Endodermal cell (in vitro differentiated cells): ENCODE data around the gene ANKRD9. TPM values are rescaled to one million over a fixed set of nuclear protein-coding genes. Genes with fewer than 3 reads are reported as not detected.

Source experiments
- DNase-seq: peaks from one replicate; pipeline ENCODE4 v3.0.0-alpha.2; 2017
- H3K27ac ChIP-seq: 2 replicates; pipeline ENCODE4 v1.5.1; 2013; ENCODE audit warnings: mild to moderate bottlenecking, low read depth, low read length, moderate library complexity
- H3K27me3 ChIP-seq: 2 replicates; pipeline ENCODE4 v1.6.1; 2013; ENCODE audit warnings: mild to moderate bottlenecking, low read length, moderate library complexity; ENCODE audit not compliant: insufficient read depth, control insufficient read depth, poor library complexity, severe bottlenecking
- H3K36me3 ChIP-seq: 2 replicates; pipeline ENCODE4 v1.7.0; 2013; ENCODE audit warnings: mild to moderate bottlenecking, low read length, moderate library complexity; ENCODE audit not compliant: control insufficient read depth, insufficient read depth
- H3K4me1 ChIP-seq: one replicate; pipeline ENCODE4 v1.7.0; 2013; ENCODE audit warnings: low read length; ENCODE audit not compliant: control insufficient read depth, insufficient read depth
- H3K4me3 ChIP-seq: 2 replicates; pipeline ENCODE4 v1.5.1; 2013; ENCODE audit warnings: mild to moderate bottlenecking, low read length, moderate library complexity
- H3K9ac ChIP-seq: 2 replicates; pipeline ENCODE4 v1.6.1; 2013; ENCODE audit warnings: mild to moderate bottlenecking, low read length, moderate library complexity; ENCODE audit not compliant: poor library complexity, severe bottlenecking; ENCODE audit errors: extremely low read depth
- H3K9me3 ChIP-seq: 2 replicates; pipeline ENCODE4 v1.6.1; 2013; ENCODE audit warnings: mild to moderate bottlenecking, low read length, moderate library complexity; ENCODE audit not compliant: control insufficient read depth
- H3K27ac Mint-ChIP-seq: 2 replicates; pipeline ENCODE4 v1.8.0; 2020; ENCODE audit warnings: mixed read lengths
- H3K27me3 Mint-ChIP-seq: 2 replicates; pipeline ENCODE4 v1.8.0; 2021; ENCODE audit warnings: mild to moderate bottlenecking, mixed read lengths; ENCODE audit not compliant: insufficient read depth
- H3K36me3 Mint-ChIP-seq: 2 replicates; pipeline ENCODE4 v1.8.0; 2020; ENCODE audit warnings: low read depth, mixed read lengths
- H3K4me1 Mint-ChIP-seq: 2 replicates; pipeline ENCODE4 v1.8.0; 2020; ENCODE audit warnings: mixed read lengths
- H3K4me3 Mint-ChIP-seq: 2 replicates; pipeline ENCODE4 v1.8.0; 2020; ENCODE audit warnings: mild to moderate bottlenecking, moderate library complexity, mixed read lengths
- H3K9me3 Mint-ChIP-seq: 2 replicates; pipeline ENCODE4 v1.8.0; 2020; ENCODE audit warnings: mild to moderate bottlenecking, mixed read lengths
- WGBS, 2 experiments: methylation state at CpG; one replicate each; pipeline versions ENCODE4 v1.1.5 to v1.1.7; 2013; ENCODE audit warnings: missing lambda C conversion rate in 2 of 2, mixed read lengths in 1 of 2; ENCODE audit not compliant: insufficient coverage in 1 of 2, insufficient read length in 1 of 2; 5-methylcytosine and 5-hydroxymethylcytosine counted together
- total RNA-seq, 2 donors: library from RNA; stranded (reverse); fragmentation: NEBNext Ultra II Directional in 1 of 2; extraction: Animal tissue kit (Norgen Biotek cat#: 25700) in 1 of 2; gene quantifications; 2 replicates in 1 of 2; 3 replicates in 1 of 2; pipeline ENCODE4 v1.2.1, GENCODE V29; 2021
- TF ChIP-seq, protein P1 (sequence below): fragments of 200-600 bp; sonication (generic); conservative IDR thresholded peaks from 2 replicates; pipeline ENCODE4 v1.5.0; 2021; ENCODE audit warnings: antibody characterized with exemption, mild to moderate bottlenecking

Gene ANKRD9
- total RNA-seq, 2 donors from 2014 or later: 32.7 to 38.9 TPM

GRCh38 chr14:102506626-102506925, 3.0 kb downstream of the ANKRD9 start:
- H3K27ac ChIP-seq: no peak overlapping the region
- no peaks in the 10 kb centered on the region for H3K27me3 ChIP-seq
- Mint-ChIP-seq H3K4me1 (peaks cover 12% of the 10 kb centered on the region), H3K27ac (no peak overlapping the region), H3K36me3 (peaks cover 13% of the 10 kb centered on the region), H3K9me3 (no peaks in the 10 kb centered on the region), H3K4me3 (no peak overlapping the region), H3K27me3 (no peaks in the 10 kb centered on the region)
- no peaks in the 10 kb centered on the region for H3K9me3 ChIP-seq
- H3K36me3 ChIP-seq: no peaks in the 10 kb centered on the region
- peaks cover 3% of the 10 kb centered on the region for H3K4me1 ChIP-seq
- TF ChIP-seq, protein P1, sequence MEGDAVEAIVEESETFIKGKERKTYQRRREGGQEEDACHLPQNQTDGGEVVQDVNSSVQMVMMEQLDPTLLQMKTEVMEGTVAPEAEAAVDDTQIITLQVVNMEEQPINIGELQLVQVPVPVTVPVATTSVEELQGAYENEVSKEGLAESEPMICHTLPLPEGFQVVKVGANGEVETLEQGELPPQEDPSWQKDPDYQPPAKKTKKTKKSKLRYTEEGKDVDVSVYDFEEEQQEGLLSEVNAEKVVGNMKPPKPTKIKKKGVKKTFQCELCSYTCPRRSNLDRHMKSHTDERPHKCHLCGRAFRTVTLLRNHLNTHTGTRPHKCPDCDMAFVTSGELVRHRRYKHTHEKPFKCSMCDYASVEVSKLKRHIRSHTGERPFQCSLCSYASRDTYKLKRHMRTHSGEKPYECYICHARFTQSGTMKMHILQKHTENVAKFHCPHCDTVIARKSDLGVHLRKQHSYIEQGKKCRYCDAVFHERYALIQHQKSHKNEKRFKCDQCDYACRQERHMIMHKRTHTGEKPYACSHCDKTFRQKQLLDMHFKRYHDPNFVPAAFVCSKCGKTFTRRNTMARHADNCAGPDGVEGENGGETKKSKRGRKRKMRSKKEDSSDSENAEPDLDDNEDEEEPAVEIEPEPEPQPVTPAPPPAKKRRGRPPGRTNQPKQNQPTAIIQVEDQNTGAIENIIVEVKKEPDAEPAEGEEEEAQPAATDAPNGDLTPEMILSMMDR: no peak
- 95% methylated on average over 11 of the region's 11 CpGs for WGBS, 2 experiments
- no peak overlapping the region for H3K9ac ChIP-seq
- no peak for DNase-seq
- H3K4me3 ChIP-seq: no peak overlapping the region

GRCh38 chr14:102505775-102506625, 3.6 kb downstream of the ANKRD9 start:
- TF ChIP-seq, protein P1: no peak
- Histone ChIP-seq H3K4me3 (no peak overlapping the region), H3K27ac (no peak overlapping the region), H3K9ac (no peak overlapping the region), H3K4me1 (peaks cover 3% of the 10 kb centered on the region), H3K9me3 (no peaks in the 10 kb centered on the region), H3K36me3 (no peaks in the 10 kb centered on the region), H3K27me3 (no peaks in the 10 kb centered on the region)
- Mint-ChIP-seq H3K27ac (no peak overlapping the region), H3K4me3 (no peak overlapping the region), H3K9me3 (no peaks in the 10 kb centered on the region), H3K4me1 (peaks cover 12% of the 10 kb centered on the region), H3K27me3 (no peaks in the 10 kb centered on the region), H3K36me3 (peaks cover 13% of the 10 kb centered on the region)
- no peak for DNase-seq
- WGBS, 2 experiments: 95% methylated on average over 12 to 19 of the region's 19 CpGs

- Histone ChIP-seq H3K9ac (no peak overlapping the region), H3K4me1 (peaks cover 3% of the 10 kb centered on the region), H3K27me3 (no peaks in the 10 kb centered on the region), H3K4me3 (no peak overlapping the region), H3K36me3 (peaks cover 5% of the 10 kb centered on the region), H3K27ac (peak overlapping the region; percentile 3), H3K9me3 (no peaks in the 10 kb centered on the region)
- peaks cover 19% of the 10 kb centered on the region for H3K36me3 Mint-ChIP-seq
- TF ChIP-seq, protein P1: no peak
- H3K27ac Mint-ChIP-seq: no peak overlapping the region
- 85 to 95% methylated on average over 2 to 7 of the region's 7 CpGs for WGBS, 2 experiments
- peaks cover 9% of the 10 kb centered on the region for H3K4me1 Mint-ChIP-seq
- no peak overlapping the region for H3K4me3 Mint-ChIP-seq
- H3K27me3 Mint-ChIP-seq: no peaks in the 10 kb centered on the region
- no peaks in the 10 kb centered on the region for H3K9me3 Mint-ChIP-seq
- peak; percentile 40 for DNase-seq
Observed at GRCh38 chr14:102505000-102505619, 4.5 kb downstream of the ANKRD9 start.
